HepG2 (cell line): ENCODE data around the gene POU5F1. TPM values are rescaled to one million over a fixed set of nuclear protein-coding genes. Genes with fewer than 3 reads are reported as not detected.

Experiments
- HOXD1 ChIP-seq: sonication (generic); formaldehyde crosslinking; IDR thresholded peaks from 2 replicates; pipeline ENCODE4 v1.5.0; 2020; ENCODE audit warnings: missing genetic modification reagents
- POLR2AphosphoS5 ChIP-seq: IDR thresholded peaks from 2 replicates; pipeline ENCODE4 v1.6.1; 2012; ENCODE audit warnings: low read depth, low read length
- RBFOX2 ChIP-seq: fragments of 200-400 bp; formaldehyde crosslinking; IDR thresholded peaks from 2 replicates; pipeline ENCODE4 v1.6.1; 2017; ENCODE audit warnings: low read depth, mild to moderate bottlenecking, low read length
- TFAP4 ChIP-seq: sonication (generic); IDR thresholded peaks from 2 replicates; pipeline ENCODE4 v1.6.1; 2016; ENCODE audit warnings: low read depth, borderline replicate concordance
- ZBTB40 ChIP-seq, 2 experiments: fragments of 450-650 bp in 1 of 2; sonication (generic) in 1 of 2; formaldehyde crosslinking in 1 of 2; IDR thresholded peaks; 2 replicates each; pipeline versions ENCODE4 v1.6.1 to v1.8.0; 2016 to 2022; ENCODE audit warnings: antibody characterized with exemption in 1 of 2, mild to moderate bottlenecking in 1 of 2, missing genetic modification reagents in 1 of 2
- ZNF10 ChIP-seq: sonication (generic); formaldehyde crosslinking; IDR thresholded peaks from 2 replicates; pipeline ENCODE4 v1.4.0; 2020; ENCODE audit warnings: mild to moderate bottlenecking, low read depth, missing genetic modification reagents, borderline replicate concordance
- ZNF138 ChIP-seq: sonication (generic); formaldehyde crosslinking; IDR thresholded peaks from 2 replicates; pipeline ENCODE4 v1.5.0; 2020; ENCODE audit warnings: mild to moderate bottlenecking, low read depth, missing genetic modification reagents
- ZNF160 ChIP-seq: sonication (generic); formaldehyde crosslinking; IDR thresholded peaks from 2 replicates; pipeline ENCODE4 v1.8.0; 2022; ENCODE audit warnings: mild to moderate bottlenecking, inconsistent platforms, missing genetic modification reagents
- ZNF251 ChIP-seq: sonication (generic); formaldehyde crosslinking; IDR thresholded peaks from 2 replicates; pipeline ENCODE4 v1.9.0; 2021; ENCODE audit warnings: mild to moderate bottlenecking, missing genetic modification reagents
- ZNF260 ChIP-seq: sonication (generic); formaldehyde crosslinking; IDR thresholded peaks from 2 replicates; pipeline ENCODE4 v1.4.0; 2020; ENCODE audit warnings: missing genetic modification reagents, low read depth, mild to moderate bottlenecking, borderline replicate concordance
- ZNF607 ChIP-seq: sonication (generic); formaldehyde crosslinking; IDR thresholded peaks from 2 replicates; pipeline ENCODE4 v1.5.1; 2020; ENCODE audit warnings: missing genetic modification reagents, mild to moderate bottlenecking, borderline replicate concordance
- ZXDC ChIP-seq: sonication (generic); formaldehyde crosslinking; IDR thresholded peaks from 2 replicates; pipeline ENCODE4 v1.5.0; 2020; ENCODE audit warnings: mild to moderate bottlenecking, missing genetic modification reagents
- polyA plus RNA-seq, 8 experiments: library from polyadenylated mRNA; depleted of rRNA in 3 of 8; stranded (reverse) in 7 of 8; unstranded in 1 of 8; fragments of >200 nt; fragmentation: Illumina TruSeq in 4 of 8; extraction: Trizol in 4 of 8; gene quantifications; 2 replicates each; pipeline versions ENCODE4 v1.2.1 to v1.2.3, GENCODE V29; 2011 to 2016; ENCODE audit warnings: low read depth in 4 of 8, missing spikeins in 1 of 8, mixed read lengths in 1 of 8; ENCODE audit not compliant: insufficient read depth in 1 of 8
- total RNA-seq, 5 experiments: library from RNA; depleted of rRNA; stranded (reverse); fragments of >200 nt; fragmentation: Illumina TruSeq; extraction: Trizol; gene quantifications; 2 replicates each; pipeline ENCODE4 v1.2.3, GENCODE V29; 2016; ENCODE audit warnings: low read depth in 1 of 5

Gene POU5F1
- total and polyA plus RNA-seq, 2 of the 13 experiments (the other 11 are each of a cell fraction or from before 2014, with no cell fraction given) = 2.5 to 7.2 TPM

- TF ChIP-seq ZNF138 = peak; percentile 55; the same call in 1 of the 2 replicates
- TF ChIP-seq ZNF260 (CRISPR knock-in tag) = no peak
- TF ChIP-seq ZNF251 (CRISPR knock-in tag) = no peak
- TF ChIP-seq RBFOX2 = no peak; the same call in 1 of the 2 replicates
- peak; percentile 45; the same call in 1 of the 2 replicates for TF ChIP-seq TFAP4
- no peak for TF ChIP-seq ZNF10 (CRISPR knock-in tag)
- TF ChIP-seq ZXDC (CRISPR knock-in tag) = no peak; the same call in 1 of the 2 replicates
- TF ChIP-seq ZNF607 (CRISPR knock-in tag) = peak; percentile 11; the same call in 1 of the 2 replicates
- TF ChIP-seq HOXD1 (CRISPR knock-in tag) = no peak
- peak; percentile 28; the same call in 1 of the 2 replicates for TF ChIP-seq POLR2AphosphoS5
- no peak for TF ChIP-seq ZBTB40 (IDR thresholded peaks at IDR 0.05)
- no peak for TF ChIP-seq ZBTB40 (CRISPR knock-in tag; IDR thresholded peaks at IDR 0.05)
- TF ChIP-seq ZNF160 (CRISPR knock-in tag) = 0 out of 2 replicates have a peak, but pooled peaks have one; percentile 41
Observed at GRCh38 chr6:31197559-31198305, 27.2 kb upstream of the POU5F1 start (continued).
